H9 (cell line): ENCODE data around the gene DCDC1. TPM values are rescaled to one million over a fixed set of nuclear protein-coding genes. Genes with fewer than 3 reads are reported as not detected.
A peak's percentile ranks its signal among the peaks of the same experiment; 100 is the strongest.

Source experiments
- DNase-seq: peaks from one replicate; pipeline ENCODE4 v3.0.0-alpha.2; 2017
- H2AFZ ChIP-seq: one replicate; pipeline ENCODE4 v1.6.1; 2013; ENCODE audit warnings: mild to moderate bottlenecking, low read length, control low read depth, moderate library complexity
- H2AK5ac ChIP-seq: 2 replicates; pipeline ENCODE4 v1.6.1; 2013; ENCODE audit warnings: low read length, control low read depth, mixed read lengths; ENCODE audit not compliant: insufficient read length
- H2BK120ac ChIP-seq: one replicate; pipeline ENCODE4 v1.6.1; 2013; ENCODE audit warnings: low read depth, mild to moderate bottlenecking, low read length, control low read depth, inconsistent platforms; ENCODE audit not compliant: poor library complexity, severe bottlenecking
- H2BK12ac ChIP-seq: 2 replicates; pipeline ENCODE4 v1.6.1; 2013; ENCODE audit warnings: low read length, control low read depth, mixed read lengths, low read depth; ENCODE audit not compliant: insufficient read length
- H2BK15ac ChIP-seq: 2 replicates; pipeline ENCODE4 v1.6.1; 2013; ENCODE audit warnings: low read depth, low read length, control low read depth
- H2BK20ac ChIP-seq: one replicate; pipeline ENCODE4 v1.6.1; 2013; ENCODE audit warnings: low read depth, mild to moderate bottlenecking, low read length, control low read depth, inconsistent platforms; ENCODE audit not compliant: poor library complexity, severe bottlenecking
- H2BK5ac ChIP-seq: 2 replicates; pipeline ENCODE4 v1.6.1; 2013; ENCODE audit warnings: low read length, control low read depth, mixed read lengths; ENCODE audit not compliant: insufficient read length
- H3K14ac ChIP-seq: 2 replicates; pipeline ENCODE4 v1.6.1; 2013; ENCODE audit warnings: low read length, control low read depth; ENCODE audit not compliant: insufficient read depth
- H3K18ac ChIP-seq: 2 replicates; pipeline ENCODE4 v1.6.1; 2013; ENCODE audit warnings: low read depth, mild to moderate bottlenecking, mixed read lengths, low read length, control low read depth; ENCODE audit not compliant: insufficient read length
- H3K23ac ChIP-seq: 2 replicates; pipeline ENCODE4 v1.6.1; 2013; ENCODE audit warnings: low read length, control low read depth, mixed read lengths, low read depth; ENCODE audit not compliant: insufficient read length
- H3K23me2 ChIP-seq: 2 replicates; pipeline ENCODE4 v1.6.1; 2013; ENCODE audit warnings: low read depth, mild to moderate bottlenecking, mixed read lengths, low read length, control low read depth; ENCODE audit not compliant: insufficient read length, poor library complexity, severe bottlenecking
- H3K27ac ChIP-seq: 2 replicates; pipeline ENCODE4 v1.5.1; 2013; ENCODE audit warnings: low read length, control low read depth, mixed read lengths, low read depth; ENCODE audit not compliant: insufficient read length
- H3K27me3 ChIP-seq: 2 replicates; pipeline ENCODE4 v1.6.1; 2013; ENCODE audit warnings: low read length, control low read depth, inconsistent platforms; ENCODE audit not compliant: insufficient read depth
- H3K4ac ChIP-seq: 2 replicates; pipeline ENCODE4 v1.6.1; 2013; ENCODE audit warnings: low read depth, mild to moderate bottlenecking, control low read depth, inconsistent platforms, low read length, moderate library complexity
- H3K4me1 ChIP-seq: 2 replicates; pipeline ENCODE4 v1.6.1; 2013; ENCODE audit warnings: low read length, control low read depth, inconsistent platforms; ENCODE audit not compliant: insufficient read depth
- H3K4me2 ChIP-seq: 2 replicates; pipeline ENCODE4 v1.6.1; 2013; ENCODE audit warnings: low read length, control low read depth, mixed read lengths; ENCODE audit not compliant: insufficient read length, insufficient read depth
- H3K56ac ChIP-seq: 2 replicates; pipeline ENCODE4 v1.6.1; 2013; ENCODE audit warnings: low read depth, mild to moderate bottlenecking, mixed read lengths, low read length, control low read depth; ENCODE audit not compliant: insufficient read length
- H3K79me1 ChIP-seq: 2 replicates; pipeline ENCODE4 v1.6.1; 2013; ENCODE audit warnings: low read depth, mild to moderate bottlenecking, moderate library complexity, low read length, control low read depth, inconsistent platforms; ENCODE audit not compliant: insufficient read depth, poor library complexity, severe bottlenecking
- H3K79me2 ChIP-seq: 2 replicates; pipeline ENCODE4 v1.6.1; 2013; ENCODE audit warnings: low read length, control low read depth, inconsistent platforms; ENCODE audit not compliant: insufficient read depth
- H3K9ac ChIP-seq: 2 replicates; pipeline ENCODE4 v1.6.1; 2013; ENCODE audit warnings: low read length, control low read depth, mixed read lengths; ENCODE audit not compliant: insufficient read length; ENCODE audit errors: extremely low read depth
- H3K9me3 ChIP-seq: one replicate; pipeline ENCODE4 v1.6.1; 2013; ENCODE audit warnings: low read depth, low read length, inconsistent platforms; ENCODE audit not compliant: control insufficient read depth
- H3T11ph ChIP-seq: one replicate; pipeline ENCODE4 v1.6.1; 2013; ENCODE audit warnings: mild to moderate bottlenecking, low read length, control low read depth, inconsistent platforms
- H4K20me1 ChIP-seq: one replicate; pipeline ENCODE4 v1.6.1; 2013; ENCODE audit not compliant: control insufficient read depth, insufficient read length, insufficient read depth
- H4K5ac ChIP-seq: 2 replicates; pipeline ENCODE4 v1.6.1; 2013; ENCODE audit warnings: low read depth, mild to moderate bottlenecking, mixed read lengths, low read length, control low read depth; ENCODE audit not compliant: insufficient read length
- H4K8ac ChIP-seq: replicated peaks from 2 replicates; pipeline ENCODE4 v1.6.1; 2013; ENCODE audit warnings: low read length, control low read depth, mixed read lengths, low read depth; ENCODE audit not compliant: insufficient read length
- H4K91ac ChIP-seq: 2 replicates; pipeline ENCODE4 v1.6.1; 2013; ENCODE audit warnings: low read depth, mild to moderate bottlenecking, moderate library complexity, mixed read lengths, low read length, control low read depth; ENCODE audit not compliant: insufficient read length
- H3K27ac Mint-ChIP-seq, 3 experiments: 2 replicates in 2 of 3; 3 replicates in 1 of 3; pipeline ENCODE4 v1.8.0; 2020 to 2021; ENCODE audit warnings: mixed read lengths in 3 of 3, mild to moderate bottlenecking in 1 of 3, moderate library complexity in 1 of 3
- H3K27me3 Mint-ChIP-seq: 2 replicates; pipeline ENCODE4 v1.8.0; 2021; ENCODE audit warnings: low read depth, mild to moderate bottlenecking, moderate library complexity, mixed read lengths
- H3K36me3 Mint-ChIP-seq, 3 experiments: 2 replicates in 2 of 3; 3 replicates in 1 of 3; pipeline ENCODE4 v1.8.0; 2020 to 2021; ENCODE audit warnings: low read depth in 3 of 3, mixed read lengths in 3 of 3; ENCODE audit not compliant: insufficient read depth in 1 of 3
- H3K4me1 Mint-ChIP-seq, 2 experiments: 2 replicates each; pipeline ENCODE4 v1.8.0; 2020; ENCODE audit warnings: mixed read lengths in 2 of 2
- H3K4me3 Mint-ChIP-seq, 2 experiments: 2 replicates in 1 of 2; 3 replicates in 1 of 2; pipeline ENCODE4 v1.8.0; 2020 to 2021; ENCODE audit warnings: mild to moderate bottlenecking in 2 of 2, mixed read lengths in 2 of 2, moderate library complexity in 1 of 2
- H3K9me3 Mint-ChIP-seq, 2 experiments: 2 replicates in 1 of 2; 3 replicates in 1 of 2; pipeline ENCODE4 v1.8.0; 2020; ENCODE audit warnings: mild to moderate bottlenecking in 2 of 2, mixed read lengths in 2 of 2, moderate library complexity in 1 of 2
- WGBS: extraction: QIAGEN DNeasy Blood & Tissue Kit; methylation state at CpG from one replicate; pipeline ENCODE4 v1.1.7; 2013; ENCODE audit warnings: missing lambda C conversion rate, low lambda C conversion rate, mixed read lengths; ENCODE audit not compliant: insufficient read length; ENCODE audit errors: extremely low coverage; 5-methylcytosine and 5-hydroxymethylcytosine counted together
- total RNA-seq: library from RNA; stranded (reverse); gene quantifications from 2 replicates; pipeline ENCODE4 v1.2.1, GENCODE V29; 2021
- TF ChIP-seq, protein P1 (sequence below): fragments of 200-600 bp; sonication (generic); conservative IDR thresholded peaks from 3 replicates; pipeline ENCODE4 v1.8.0; 2021; ENCODE audit warnings: antibody characterized with exemption, mild to moderate bottlenecking

Gene DCDC1
- total RNA-seq, 1 experiment from 2014 or later: 0.09 TPM

DNA sequence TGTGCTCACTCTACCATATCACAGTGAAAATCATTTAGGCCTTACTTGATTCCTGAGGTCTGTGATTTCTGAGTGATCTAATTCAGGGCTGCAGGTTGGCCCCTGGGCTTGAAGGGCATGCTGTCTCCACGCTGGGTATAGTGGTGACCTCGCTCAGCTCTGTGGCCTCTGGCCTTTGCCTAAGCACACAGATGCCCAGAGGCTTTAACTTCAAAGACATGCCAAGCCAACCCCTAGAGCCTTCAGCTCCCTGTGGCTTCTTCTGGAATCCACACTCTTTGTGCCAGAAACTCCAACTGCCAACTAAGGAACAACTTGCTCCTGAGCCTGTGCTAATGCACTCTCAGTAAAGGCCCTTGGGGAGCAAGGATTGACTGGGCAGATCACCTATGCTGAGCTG is 550.8 kb downstream of the DCDC1 start:
- Mint-ChIP-seq H3K9me3 (no peaks in the 10 kb centered on the region), H3K4me3 (no peak overlapping the region), H3K36me3 (no peaks in the 10 kb centered on the region), H3K27me3 (peaks cover 2% of the 10 kb centered on the region; the same call in 1 of the 2 replicates), H3K27ac (peak overlapping the region in 1 of 3 experiments; percentile 17; a peak in 1 of 7 replicates), H3K4me1 (peaks cover 0 to 4% of the 10 kb centered on the region in 2 experiments; a peak in 1 of 4 replicates)
- Histone ChIP-seq H4K91ac (no peak overlapping the region), H2BK20ac (no peak overlapping the region), H3K27me3 (no peaks in the 10 kb centered on the region), H4K8ac (no peak overlapping the region), H2BK120ac (no peak overlapping the region), H3K79me1 (no peaks in the 10 kb centered on the region), H3K4ac (no peak overlapping the region), H4K20me1 (no peaks in the 10 kb centered on the region), H3K23me2 (no peaks in the 10 kb centered on the region), H2BK5ac (no peak overlapping the region), H3K56ac (no peak overlapping the region), H3K9me3 (no peaks in the 10 kb centered on the region), H3K23ac (no peak overlapping the region), H3T11ph (no peak overlapping the region), H4K5ac (no peak overlapping the region), H3K9ac (no peak overlapping the region), H2BK15ac (no peak overlapping the region), H3K4me1 (no peaks in the 10 kb centered on the region), H3K27ac (no peak overlapping the region), H2AFZ (no peak overlapping the region), H3K4me2 (no peak overlapping the region), H2BK12ac (no peak overlapping the region), H2AK5ac (no peak overlapping the region), H3K14ac (no peak overlapping the region; the same call in 1 of the 2 replicates), H3K18ac (no peak overlapping the region), H3K79me2 (no peaks in the 10 kb centered on the region)
- no peak for DNase-seq
- TF ChIP-seq, protein P1, sequence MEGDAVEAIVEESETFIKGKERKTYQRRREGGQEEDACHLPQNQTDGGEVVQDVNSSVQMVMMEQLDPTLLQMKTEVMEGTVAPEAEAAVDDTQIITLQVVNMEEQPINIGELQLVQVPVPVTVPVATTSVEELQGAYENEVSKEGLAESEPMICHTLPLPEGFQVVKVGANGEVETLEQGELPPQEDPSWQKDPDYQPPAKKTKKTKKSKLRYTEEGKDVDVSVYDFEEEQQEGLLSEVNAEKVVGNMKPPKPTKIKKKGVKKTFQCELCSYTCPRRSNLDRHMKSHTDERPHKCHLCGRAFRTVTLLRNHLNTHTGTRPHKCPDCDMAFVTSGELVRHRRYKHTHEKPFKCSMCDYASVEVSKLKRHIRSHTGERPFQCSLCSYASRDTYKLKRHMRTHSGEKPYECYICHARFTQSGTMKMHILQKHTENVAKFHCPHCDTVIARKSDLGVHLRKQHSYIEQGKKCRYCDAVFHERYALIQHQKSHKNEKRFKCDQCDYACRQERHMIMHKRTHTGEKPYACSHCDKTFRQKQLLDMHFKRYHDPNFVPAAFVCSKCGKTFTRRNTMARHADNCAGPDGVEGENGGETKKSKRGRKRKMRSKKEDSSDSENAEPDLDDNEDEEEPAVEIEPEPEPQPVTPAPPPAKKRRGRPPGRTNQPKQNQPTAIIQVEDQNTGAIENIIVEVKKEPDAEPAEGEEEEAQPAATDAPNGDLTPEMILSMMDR: no peak
- no CpG with 5 or more reads among the region's 2 CpGs for WGBS
